NT2/D1 (cell line): ENCODE results near the gene NDUFAF8.

Source experiments
- SUZ12 ChIP-seq: IDR thresholded peaks from 2 replicates; pipeline ENCODE4 v1.6.1; 2011; ENCODE audit not compliant: insufficient read length, insufficient read depth; ENCODE audit errors: extremely low read depth
- YY1 ChIP-seq: IDR thresholded peaks from 2 replicates; pipeline ENCODE4 v1.6.1; 2011; ENCODE audit not compliant: insufficient read length, insufficient read depth
- ZNF274 ChIP-seq: IDR thresholded peaks from 2 replicates; pipeline ENCODE4 v1.6.1; 2011; ENCODE audit warnings: mild to moderate bottlenecking, low read depth, low read length

GRCh38 chr17:81271226-81271625 is 32.1 kb downstream of the NDUFAF8 start:
- no peak for TF ChIP-seq YY1
- no peak for TF ChIP-seq ZNF274
- TF ChIP-seq SUZ12: no peak
